HG03354 (cell line): ENCODE measurements around the gene ASCL5.

Source experiments
- ATAC-seq: cut with Tn5 transposase; IDR thresholded peaks from one replicate; pipeline ENCODE4 v1.9.1; 2021; ENCODE audit warnings: mild to moderate bottlenecking; ENCODE audit not compliant: unreplicated experiment, poor library complexity, severe bottlenecking

Gene ASCL5

GRCh38 chr1:201093561-201093960, 33.4 kb downstream of the ASCL5 start:
- ATAC-seq: no peak

GRCh38 chr1:201092738-201093137, 34.2 kb downstream of the ASCL5 start:
- ATAC-seq: no peak

- no peak for ATAC-seq
These were observed 35.7 kb downstream of the ASCL5 start for GRCh38 chr1:201091256-201091655.

DNA sequence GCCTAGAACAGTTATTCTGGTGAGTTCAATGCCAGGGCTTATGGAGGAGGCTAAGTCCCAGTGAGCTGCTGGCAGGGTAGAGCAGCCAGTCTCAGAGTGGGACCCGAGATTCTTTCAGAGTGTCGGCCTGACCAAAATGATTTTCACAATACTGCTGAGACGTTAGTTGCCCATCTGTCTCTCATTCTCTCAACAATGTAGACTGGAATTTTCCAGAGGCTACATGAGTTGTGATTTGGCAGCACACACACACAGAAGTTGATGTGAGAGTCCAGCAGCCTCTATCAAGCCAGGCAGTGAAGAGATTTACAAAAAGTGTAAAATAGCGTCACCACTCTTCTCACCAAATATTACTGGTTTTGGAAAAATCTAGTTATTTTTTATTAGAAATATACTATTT, 36.4 kb downstream of the ASCL5 start:
- ATAC-seq: no peak

- ATAC-seq: no peak
These were observed 37.4 kb downstream of the ASCL5 start for GRCh38 chr1:201089596-201089995.

GRCh38 chr1:201088901-201089525, 38.0 kb downstream of the ASCL5 start:
- ATAC-seq: no peak

DNA sequence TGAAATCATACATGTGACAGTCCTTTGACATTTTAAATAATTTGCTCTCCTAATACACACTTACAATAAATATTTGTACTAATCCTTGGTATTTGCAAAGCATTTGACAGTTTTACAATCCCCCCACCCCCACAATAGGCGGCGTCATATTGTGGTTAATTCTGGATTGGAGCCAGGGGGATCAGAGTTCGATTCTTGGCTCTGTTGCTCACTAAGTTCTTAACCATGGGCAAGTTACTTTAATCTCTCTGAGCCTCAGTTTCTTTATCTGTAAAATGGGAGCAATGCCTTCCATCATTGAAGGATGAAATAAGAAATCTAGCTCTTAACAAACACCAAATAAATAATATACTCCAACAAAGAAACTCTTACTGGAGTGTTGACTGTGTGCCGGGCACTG, 38.6 kb downstream of the ASCL5 start:
- ATAC-seq: no peak

DNA sequence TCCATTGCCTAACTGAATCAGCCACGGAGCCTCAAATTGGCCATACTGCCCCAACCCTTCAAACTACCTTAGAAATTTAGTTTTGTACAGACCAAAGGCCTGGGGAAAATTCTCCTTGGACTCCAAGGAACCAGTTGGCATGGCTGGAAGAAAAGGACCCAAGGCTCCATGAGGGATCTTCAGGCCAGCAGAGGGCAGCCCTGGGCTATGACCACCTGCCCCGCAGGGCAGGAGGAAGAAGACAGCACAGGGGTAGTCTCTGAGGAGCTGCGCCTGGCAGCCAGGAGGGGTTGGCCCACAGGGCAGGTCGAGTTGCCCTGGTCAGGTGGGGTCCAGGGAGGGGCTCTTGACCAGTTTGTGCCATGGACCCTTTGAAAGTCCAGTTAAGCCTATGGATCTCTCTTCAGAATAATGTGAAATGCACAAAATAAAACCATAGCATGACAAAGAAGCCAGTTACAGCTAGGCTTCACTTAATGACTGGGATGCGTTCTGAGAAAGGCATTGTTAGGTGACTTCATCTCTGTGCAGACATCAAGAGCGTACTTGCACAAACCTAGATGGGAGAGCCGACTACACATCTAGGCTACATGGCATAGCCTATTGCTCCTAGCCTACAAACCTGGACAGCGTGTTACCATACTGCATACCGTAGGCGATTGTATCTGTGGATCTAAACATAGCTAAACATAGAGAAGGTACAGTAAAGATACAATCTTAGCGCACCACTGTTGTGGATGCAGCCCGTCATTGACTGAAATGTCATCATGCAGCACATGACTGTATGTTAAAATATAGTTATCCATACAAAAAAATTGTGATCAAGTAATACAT, 40.9 kb downstream of the ASCL5 start:
- no peak for ATAC-seq

DNA sequence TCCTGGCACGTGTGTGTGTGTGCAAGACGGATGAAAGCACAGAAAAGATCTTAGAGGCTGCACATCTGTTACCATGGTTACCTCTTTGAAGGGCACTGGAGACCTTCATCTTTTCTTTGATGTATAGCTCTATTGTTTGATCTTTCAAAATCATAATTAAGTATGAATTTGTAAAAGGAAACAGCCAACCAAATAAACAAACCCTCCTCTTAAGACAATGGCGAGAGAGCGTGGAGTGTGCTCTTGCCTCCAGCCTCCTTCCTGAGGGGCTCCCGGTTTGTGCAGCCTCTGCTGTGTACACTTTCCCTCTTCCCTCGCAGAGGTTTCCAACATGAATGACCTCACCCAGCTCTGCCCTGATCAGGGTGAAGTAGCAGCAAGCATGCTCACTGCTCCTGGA, 42.7 kb downstream of the ASCL5 start:
- no peak for ATAC-seq

DNA sequence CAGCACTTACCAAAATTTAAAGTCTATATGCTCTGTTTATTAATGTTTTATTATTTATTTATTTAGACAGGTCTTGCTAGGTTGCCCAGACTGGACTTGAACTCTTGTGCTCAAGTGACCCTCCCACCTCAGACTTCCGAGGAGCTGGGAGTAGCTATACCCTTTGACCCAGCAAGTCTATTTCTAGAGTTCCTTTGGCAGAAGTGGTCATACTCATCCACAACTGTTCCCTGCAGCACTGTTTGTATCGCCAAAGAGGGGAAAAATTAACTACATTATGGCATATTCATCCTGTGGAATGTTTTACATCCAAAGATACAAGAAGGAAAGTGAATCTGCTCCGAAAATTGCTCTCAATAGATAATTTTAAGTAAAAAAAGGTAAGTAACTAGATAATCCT, 43.2 kb downstream of the ASCL5 start:
- ATAC-seq: no peak

DNA sequence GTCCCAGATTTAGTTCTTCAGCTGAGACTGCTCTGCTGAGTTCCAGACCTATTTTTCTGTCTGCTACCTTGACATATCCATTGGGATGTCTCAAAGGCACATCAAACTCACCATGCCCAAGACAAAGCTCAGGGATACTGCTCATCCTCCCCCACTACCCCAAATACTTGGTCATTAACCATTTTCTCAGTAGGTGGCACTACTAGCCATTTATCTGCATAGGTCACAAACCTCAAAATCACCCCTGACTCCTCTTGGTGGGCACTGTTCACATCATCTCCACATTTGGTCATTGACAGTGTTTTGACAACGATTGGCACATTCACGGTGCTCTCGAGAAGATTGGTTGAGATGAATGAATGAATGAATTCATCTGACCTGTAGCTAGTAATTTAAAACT, 46.8 kb downstream of the ASCL5 start:
- no peak for ATAC-seq

DNA sequence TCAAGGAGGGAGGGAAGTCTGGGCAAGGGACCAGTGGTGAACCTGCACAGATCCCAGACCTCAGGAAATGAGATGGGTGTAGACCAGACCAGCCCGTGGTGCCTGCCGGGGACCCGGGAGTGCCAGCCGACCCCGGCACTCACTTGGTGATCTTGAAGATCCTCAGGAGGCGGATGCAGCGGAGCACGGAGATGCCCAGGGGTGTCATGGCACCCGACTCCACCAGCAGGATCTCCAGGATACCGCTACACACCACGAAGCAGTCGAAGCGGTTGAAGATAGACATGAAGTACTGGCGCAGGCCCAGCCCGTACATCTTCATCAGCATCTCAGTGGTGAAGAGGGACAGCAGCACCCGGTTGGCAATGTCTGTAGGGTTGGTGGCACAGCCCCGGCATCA, 49.2 kb downstream of the ASCL5 start:
- ATAC-seq: no peak

DNA sequence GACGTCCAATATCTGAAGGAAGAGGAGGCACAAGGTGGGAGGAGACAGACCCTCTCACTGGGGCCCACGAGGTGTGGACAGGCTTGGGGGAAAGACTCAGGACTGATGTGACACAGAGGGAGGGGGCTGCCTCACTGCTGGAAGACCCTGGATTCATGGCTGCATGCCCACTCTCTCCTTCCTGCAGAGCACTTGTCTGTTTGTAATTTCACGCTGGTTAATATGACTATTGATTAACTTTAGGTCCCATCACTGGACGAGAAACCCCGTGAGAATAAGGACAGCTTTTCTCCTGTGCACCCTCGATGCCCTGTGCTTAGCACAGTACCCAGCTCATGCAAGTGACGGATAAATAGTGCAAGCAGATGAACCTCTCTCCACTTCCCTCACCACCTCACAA, 49.9 kb downstream of the ASCL5 start:
- no peak for ATAC-seq

DNA sequence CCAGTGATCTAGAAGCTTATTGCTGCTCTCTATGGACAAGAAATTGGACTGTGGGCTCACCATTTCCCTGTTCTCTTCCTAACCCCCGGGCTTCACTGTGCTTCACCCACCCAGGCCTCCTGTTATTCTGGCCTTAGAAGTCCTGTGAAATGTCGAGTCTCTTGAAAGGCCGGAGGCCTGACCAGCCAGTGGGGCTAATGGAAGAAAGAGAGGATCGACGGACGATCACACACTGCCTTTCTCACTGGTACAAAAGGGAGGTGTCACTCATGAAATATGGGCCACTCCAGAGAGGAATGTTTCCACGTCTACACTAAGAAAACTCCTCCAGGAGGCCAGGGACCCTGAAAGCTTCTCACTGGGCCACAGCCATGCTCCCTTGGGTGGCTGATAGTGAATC, 50.9 kb downstream of the ASCL5 start:
- no peak for ATAC-seq

GRCh38 chr1:201074018-201074417, 53.0 kb downstream of the ASCL5 start:
- ATAC-seq: no peak

DNA sequence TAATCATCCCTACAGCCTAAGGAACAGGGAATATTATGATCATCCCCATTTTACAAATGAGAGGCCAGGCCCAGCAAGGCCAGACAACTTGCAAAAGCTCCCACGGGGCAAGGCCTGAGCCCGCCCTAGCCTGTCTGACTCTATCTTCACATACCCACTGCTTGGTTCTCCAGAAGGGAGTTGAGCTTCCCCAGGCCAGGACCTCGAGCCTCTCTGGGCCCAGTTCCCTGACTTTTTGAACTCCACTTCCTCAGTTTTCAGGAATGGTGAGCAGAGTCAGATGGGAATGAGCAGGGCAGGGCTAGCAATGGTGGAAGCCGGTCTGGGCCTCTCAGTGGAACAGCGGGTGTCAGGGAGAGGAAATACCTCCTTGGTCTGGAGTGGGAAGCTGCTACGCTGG, 54.1 kb downstream of the ASCL5 start:
- no peak for ATAC-seq

- no peak for ATAC-seq
These were observed 54.8 kb downstream of the ASCL5 start for GRCh38 chr1:201072149-201072548.

DNA sequence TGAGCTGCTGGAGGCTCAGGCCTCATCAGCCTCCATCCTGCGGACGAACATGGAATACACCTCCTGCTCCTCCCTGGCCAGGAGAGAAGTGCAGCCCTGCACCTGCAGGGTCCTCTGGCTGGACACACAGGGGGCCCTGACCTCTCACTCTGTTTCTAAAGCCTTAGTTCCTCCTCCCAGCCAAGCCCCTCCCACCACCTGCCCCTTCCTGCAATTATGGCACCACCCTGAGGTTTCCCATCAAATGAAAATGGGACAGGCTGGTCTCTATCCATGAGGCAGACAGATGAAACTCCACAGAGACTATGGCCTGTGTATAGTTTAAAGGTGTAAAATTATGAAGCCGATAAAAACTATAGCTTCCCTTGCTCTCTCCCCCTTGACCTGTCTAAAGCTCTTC, 57.3 kb downstream of the ASCL5 start:
- ATAC-seq: no peak

- no peak for ATAC-seq
These were observed 58.0 kb downstream of the ASCL5 start for GRCh38 chr1:201068976-201069375.

DNA sequence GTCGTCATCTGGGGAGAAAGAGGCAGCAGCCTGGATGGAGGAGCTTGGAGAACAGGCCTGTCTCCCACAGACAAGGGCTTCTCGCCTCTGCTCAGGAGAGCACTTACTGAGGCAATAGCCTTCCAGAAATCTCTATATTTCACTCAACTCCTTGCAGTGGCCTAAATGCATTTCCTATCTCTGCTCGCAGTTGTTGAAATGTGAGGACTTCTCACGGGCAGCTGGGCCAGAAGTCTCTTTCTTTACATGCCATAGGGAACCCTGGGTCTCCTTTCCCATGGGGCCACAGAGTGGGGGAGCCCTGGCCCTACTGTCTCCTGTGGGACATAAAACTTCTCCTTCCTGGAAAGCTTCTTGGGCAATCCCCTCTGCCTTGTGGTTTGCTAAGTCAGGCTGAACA, 60.0 kb downstream of the ASCL5 start:
- ATAC-seq: no peak

GRCh38 chr1:201065686-201066085, 61.3 kb downstream of the ASCL5 start:
- ATAC-seq: no peak

GRCh38 chr1:201064806-201065205, 62.2 kb downstream of the ASCL5 start:
- no peak for ATAC-seq
